NCI-H748 (cell line): ENCODE results near the gene BAD.

Experiments
- DNase-seq: peaks from one replicate; lab custom pipeline; 2025; ENCODE audit not compliant: unreplicated experiment; lab: John Stamatoyannopoulos, UW

Gene BAD

DNA sequence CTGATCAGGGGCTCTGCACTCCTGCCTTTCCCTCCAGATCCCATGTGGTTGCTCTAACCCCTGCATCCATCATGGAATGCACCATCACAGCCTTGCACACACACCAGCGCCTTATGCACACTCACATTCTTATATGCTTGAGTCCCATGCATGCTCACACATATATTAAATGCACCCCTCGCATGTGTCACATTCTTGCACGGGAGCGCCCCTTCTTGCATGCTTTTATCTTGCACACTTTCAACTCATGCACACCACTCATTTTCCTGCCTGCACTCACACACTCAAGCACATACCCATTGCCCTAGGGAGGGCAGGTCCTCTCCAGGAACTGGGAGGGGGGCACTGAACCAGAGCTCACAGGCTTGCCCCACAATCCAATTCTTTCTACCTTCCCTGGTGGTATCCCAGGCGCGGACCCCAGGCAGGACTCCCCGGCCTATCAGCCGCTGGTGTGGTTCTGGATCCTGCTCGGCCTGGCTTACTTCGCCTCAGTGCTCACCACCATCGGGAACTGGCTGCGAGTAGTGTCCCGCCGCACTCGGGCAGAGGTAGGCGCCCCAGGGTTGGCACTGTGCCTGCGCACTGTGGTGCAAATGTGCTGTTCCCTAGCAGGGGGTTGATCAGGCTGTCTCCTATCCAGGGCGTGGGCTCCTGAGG is 13.4 kb upstream of the BAD start:
- DNase-seq = no peak

DNA sequence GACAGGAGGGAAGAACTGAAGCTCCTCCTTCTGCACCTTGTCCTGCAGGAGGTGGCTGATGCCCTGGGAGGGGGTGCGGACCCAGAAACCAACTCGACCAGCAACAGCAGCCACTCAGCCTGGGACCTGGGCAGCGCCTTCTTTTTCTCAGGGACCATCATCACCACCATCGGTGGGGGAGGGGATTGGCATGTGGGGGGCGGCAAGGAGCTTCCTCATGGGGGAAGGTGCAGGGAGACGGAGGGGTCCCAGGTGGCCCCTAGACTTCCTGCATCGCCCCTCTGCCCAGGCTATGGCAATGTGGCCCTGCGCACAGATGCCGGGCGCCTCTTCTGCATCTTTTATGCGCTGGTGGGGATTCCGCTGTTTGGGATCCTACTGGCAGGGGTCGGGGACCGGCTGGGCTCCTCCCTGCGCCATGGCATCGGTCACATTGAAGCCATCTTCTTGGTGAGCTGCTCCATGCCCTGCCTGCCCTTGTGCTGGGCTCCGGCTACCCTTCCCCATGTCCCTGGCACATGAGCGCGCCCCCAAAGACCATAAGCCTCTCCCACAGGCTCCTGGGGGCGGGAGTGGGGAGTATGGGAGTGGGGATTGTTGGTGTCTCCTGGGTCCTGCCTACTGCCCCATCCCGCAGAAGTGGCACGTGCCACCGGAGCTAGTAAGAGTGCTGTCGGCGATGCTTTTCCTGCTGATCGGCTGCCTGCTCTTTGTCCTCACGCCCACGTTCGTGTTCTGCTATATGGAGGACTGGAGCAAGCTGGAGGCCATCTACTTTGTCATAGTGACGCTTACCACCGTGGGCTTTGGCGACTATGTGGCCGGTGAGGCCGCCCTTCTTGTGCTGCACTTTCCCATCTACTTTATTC is 12.6 kb upstream of the BAD start:
- DNase-seq = no peak

DNA sequence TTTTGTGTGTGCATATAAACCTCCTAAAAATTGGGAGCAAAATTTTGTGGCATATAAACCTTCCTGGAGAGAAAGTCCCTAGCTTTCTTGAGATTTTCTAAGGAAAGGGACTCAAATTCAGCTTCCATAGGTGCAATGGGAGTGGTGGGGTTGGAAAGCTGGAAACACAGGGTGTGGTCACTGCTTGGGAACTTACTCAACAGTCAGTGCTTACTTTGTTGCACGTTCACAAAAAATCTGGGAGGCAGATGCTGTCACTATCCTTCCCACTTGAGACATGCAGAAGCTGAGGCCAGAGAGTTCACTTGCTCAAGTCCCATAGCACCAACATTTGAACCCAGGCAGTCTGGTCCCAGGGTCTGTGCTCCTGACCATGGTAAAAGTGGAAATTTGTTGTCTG is 11.8 kb upstream of the BAD start:
- DNase-seq = no peak

DNA sequence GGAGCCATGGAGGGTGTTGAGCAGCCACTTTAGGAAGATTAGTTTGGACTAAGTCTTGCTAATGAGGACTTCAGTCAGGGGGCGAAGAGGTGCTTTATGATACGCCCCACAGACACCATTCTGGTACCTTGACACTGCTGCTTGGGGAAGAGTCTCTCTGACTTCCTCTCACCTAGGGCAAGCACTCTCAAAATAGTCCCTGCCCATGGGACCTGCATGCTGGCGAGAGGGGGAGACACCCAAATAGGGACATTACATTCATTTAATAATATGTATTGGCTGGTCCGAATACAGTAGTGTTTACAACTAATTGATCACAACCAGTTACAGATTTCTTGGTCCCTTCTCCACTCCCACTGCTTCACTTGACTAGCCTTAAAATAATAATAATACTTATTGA is 11.3 kb upstream of the BAD start:
- DNase-seq = no peak

DNA sequence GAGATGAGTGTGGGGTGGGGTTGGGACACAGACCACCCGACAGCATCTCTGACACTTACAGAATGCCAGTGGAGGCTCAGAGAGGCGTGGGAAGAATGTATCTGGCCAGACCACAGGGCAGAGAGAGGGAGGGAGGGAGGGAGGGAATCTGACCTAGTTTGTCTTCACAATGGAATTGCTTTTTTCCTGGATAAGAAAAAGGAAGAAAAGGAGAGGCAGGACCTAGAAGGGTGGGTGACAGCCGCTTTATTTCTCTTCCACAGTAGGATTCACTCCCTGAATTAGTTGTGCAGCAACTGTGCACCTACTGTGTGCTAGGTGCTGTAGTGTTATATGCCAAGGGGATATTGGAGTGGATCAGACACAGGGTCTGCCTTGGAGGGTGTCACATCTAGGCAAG is 10.3 kb upstream of the BAD start:
- no peak for DNase-seq

GRCh38 chr11:64292460-64293254 is 8.2 kb upstream of the BAD start:
- no peak for DNase-seq

- DNase-seq = no peak
Observed at GRCh38 chr11:64291752-64292459, 7.4 kb upstream of the BAD start.

GRCh38 chr11:64291262-64291751 is 6.8 kb upstream of the BAD start, which contains the start of gene KCNK4:
KCNK4 (plus strand) TSS chr11:64291302; CDS start chr11:64293019, 1,717 bp downstream.
- DNase-seq = no peak

GRCh38 chr11:64290352-64291261 is 6.1 kb upstream of the BAD start:
- no peak for DNase-seq

DNA sequence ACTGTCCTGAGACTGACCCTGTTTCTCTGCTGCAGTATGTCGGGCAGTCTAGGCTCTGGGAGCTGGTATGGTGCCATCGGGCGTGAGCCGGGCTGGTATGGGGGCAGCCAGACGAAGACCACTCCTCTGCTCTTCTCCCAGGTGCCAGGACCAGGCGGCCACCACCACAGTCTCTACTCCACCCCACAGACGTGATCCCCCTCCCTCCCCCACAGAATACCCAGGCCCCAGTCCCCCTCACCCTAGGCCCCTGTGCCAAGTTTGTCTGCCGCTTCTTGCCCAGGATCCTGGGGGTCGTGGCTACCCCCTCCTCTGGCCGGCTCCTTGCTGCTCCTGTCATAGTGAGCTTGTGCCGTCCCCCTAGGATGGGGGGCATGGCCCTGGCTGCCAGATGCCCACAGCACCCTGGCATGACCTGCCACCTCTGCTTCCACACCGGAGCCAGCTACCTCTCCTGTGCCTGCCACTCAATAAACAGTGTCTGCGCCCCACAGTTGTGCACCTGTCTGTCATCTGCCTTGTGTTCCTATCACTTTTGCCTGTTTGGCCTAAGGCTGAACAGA is 4.6 kb upstream of the BAD start:
- no peak for DNase-seq

DNA sequence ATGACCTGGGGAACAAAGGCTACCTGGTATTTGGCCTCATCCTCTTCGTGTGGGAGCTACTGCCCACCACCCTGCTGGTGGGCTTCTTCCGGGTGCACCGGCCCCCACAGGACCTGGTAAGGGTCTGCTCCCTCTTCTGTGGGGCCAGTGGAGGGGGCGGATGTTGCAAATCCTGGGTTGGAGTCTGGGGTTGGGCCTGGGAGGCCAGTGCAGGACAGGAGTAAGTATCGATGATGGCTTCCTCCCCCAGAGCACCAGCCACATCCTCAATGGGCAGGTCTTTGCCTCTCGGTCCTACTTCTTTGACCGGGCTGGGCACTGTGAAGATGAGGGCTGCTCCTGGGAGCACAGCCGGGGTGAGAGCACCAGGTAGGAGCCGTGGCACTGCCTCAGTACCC is 3.9 kb upstream of the BAD start:
- DNase-seq = no peak

DNA sequence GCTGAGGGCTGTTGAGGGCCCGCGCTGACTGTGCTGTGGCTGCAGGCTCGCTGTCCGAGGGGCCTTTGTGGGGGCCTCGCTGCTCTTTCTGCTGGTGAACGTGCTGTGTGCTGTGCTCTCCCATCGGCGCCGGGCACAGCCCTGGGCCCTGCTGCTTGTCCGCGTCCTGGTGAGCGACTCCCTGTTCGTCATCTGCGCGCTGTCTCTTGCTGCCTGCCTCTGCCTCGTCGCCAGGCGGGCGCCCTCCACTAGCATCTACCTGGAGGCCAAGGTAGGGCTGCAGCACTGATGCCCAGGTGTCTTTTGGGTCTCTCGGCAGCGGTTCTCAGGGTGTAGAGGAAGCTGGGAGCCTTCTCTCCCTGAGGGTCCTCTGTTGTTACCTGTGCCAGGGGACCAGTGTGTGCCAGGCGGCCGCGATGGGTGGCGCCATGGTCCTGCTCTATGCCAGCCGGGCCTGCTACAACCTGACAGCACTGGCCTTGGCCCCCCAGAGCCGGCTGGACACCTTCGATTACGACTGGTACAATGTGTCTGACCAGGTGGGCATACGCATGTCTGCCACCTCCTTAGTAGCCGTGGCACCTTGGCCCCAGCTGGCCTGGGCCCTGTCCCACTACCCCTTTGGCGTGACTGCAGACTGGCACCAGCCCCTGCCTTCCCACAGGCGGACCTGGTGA is 3.3 kb upstream of the BAD start:
- no peak for DNase-seq

DNA sequence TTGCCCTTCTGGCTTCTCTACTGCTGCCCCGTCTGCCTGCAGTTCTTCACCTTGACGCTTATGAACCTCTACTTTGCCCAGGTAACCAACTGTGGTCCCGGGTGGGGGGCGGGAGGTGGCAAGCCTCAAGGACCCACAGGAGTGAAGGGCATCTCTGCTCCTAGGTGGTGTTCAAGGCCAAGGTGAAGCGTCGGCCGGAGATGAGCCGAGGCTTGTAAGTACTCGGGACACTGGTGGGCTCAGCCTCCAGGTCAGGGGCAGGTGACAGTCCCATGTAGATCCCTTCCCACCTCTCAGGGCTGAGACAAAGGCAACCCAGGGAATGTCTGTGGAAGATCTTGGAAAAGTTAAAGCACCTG is 2.3 kb upstream of the BAD start:
- DNase-seq = no peak

DNA sequence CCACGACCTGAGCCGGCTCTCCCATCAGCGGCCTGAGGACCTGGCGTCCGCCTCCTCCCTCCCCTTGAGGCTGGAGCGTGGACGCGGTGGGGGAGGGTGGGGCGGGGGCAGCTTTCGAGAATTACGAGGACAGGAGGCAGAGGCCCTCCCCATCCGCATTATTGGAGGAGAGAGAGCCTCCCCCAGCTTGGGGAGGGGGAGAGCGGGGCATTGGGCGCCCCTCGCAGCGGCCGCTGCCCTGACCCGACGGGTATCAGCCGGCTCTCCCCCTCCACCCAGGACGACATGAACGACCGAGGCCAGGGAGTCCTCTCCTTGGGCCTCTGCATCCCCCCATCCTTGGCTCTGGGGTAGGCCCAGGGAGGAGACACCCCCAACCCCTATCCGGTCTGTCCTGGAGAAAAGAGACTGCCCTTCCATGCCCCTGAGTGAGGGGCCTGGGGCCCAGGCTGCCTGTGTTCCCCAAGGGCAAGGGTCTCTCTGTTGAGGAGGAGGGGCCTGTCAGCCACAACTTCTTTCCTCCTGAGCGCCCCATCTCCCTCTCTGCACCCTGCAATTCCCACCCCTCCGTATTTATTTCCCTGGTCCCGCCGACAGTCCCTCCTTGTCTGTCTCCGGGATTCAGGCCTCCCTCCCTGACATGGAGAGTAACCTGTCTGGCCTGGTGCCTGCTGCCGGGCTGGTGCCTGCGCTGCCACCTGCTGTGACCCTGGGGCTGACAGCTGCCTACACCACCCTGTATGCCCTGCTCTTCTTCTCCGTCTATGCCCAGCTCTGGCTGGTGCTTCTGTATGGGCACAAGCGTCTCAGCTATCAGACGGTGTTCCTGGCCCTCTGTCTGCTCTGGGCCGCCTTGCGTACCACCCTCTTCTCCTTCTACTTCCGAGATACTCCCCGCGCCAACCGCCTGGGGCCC is 1.7 kb upstream of the BAD start:
- DNase-seq = peak; percentile 30

GRCh38 chr11:64284962-64285884 is 758 bp upstream of the BAD start, which contains the start of gene GPR137:
GPR137 (plus strand) TSS chr11:64285848; CDS start chr11:64286525, 677 bp downstream.
- DNase-seq = peak; percentile 91

GRCh38 chr11:64283092-64283491 is 1.4 kb downstream of the BAD start:
- DNase-seq = no peak
